Measurements from ENCODE around the gene LMX1A.

DNA sequence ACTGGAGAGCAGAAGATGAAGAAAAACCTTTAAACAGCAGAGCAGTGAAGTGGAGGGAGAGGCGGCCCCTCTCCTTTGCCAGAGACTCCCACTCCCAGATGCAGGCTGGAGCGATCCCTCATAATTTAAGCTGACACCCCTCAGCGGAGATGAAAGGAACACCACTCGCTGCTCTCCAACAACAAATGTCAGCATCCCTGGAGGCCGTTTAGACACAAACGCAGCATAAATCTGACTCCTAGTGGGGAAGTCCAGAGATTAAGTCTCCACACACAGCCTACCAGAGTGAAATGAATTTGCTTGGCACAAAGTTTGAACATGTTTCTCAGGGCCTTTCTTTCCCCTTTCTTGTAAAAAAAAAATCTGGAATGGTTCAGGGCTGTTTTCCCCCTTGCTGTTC lies 137.8 kb downstream of the LMX1A start:
- TF ChIP-seq MXI1 (conservative IDR thresholded peaks at IDR 0.05; ENCODE audit: poor library complexity, severe bottlenecking) (no peak), SMC3 (conservative IDR thresholded peaks at IDR 0.05; ENCODE audit: poor library complexity) (no peak), POLR2AphosphoS5 (IDR thresholded peaks at IDR 0.05) (no peak)
- TF ChIP-seq, protein P1, sequence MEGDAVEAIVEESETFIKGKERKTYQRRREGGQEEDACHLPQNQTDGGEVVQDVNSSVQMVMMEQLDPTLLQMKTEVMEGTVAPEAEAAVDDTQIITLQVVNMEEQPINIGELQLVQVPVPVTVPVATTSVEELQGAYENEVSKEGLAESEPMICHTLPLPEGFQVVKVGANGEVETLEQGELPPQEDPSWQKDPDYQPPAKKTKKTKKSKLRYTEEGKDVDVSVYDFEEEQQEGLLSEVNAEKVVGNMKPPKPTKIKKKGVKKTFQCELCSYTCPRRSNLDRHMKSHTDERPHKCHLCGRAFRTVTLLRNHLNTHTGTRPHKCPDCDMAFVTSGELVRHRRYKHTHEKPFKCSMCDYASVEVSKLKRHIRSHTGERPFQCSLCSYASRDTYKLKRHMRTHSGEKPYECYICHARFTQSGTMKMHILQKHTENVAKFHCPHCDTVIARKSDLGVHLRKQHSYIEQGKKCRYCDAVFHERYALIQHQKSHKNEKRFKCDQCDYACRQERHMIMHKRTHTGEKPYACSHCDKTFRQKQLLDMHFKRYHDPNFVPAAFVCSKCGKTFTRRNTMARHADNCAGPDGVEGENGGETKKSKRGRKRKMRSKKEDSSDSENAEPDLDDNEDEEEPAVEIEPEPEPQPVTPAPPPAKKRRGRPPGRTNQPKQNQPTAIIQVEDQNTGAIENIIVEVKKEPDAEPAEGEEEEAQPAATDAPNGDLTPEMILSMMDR (IDR thresholded peaks at IDR 0.05; ENCODE audit: poor library complexity, severe bottlenecking), result no peak

Data from neural cell (in vitro differentiated cells).